HepG2 (cell line): ENCODE measurements around the gene KMT5C. TPM values are rescaled to one million over a fixed set of nuclear protein-coding genes. Genes with fewer than 3 reads are reported as not detected.

ENCODE experiments used
- ADNP ChIP-seq: sonication (generic); formaldehyde crosslinking; IDR thresholded peaks from 2 replicates; pipeline ENCODE4 v1.4.0; 2020; ENCODE audit warnings: missing genetic modification reagents
- AKAP8 ChIP-seq: sonication (generic); formaldehyde crosslinking; IDR thresholded peaks from 2 replicates; pipeline ENCODE4 v1.5.1; 2020; ENCODE audit warnings: mild to moderate bottlenecking, missing genetic modification reagents
- CREM ChIP-seq, 2 experiments: sonication (generic) in 1 of 2; formaldehyde crosslinking in 1 of 2; IDR thresholded peaks; 2 replicates each; pipeline versions ENCODE4 v1.4.0 to v1.6.1; 2016 to 2020; ENCODE audit warnings: antibody characterized with exemption in 1 of 2, mild to moderate bottlenecking in 1 of 2, missing genetic modification reagents in 1 of 2
- E2F1 ChIP-seq: sonication (generic); formaldehyde crosslinking; IDR thresholded peaks from 2 replicates; pipeline ENCODE4 v1.5.0; 2020; ENCODE audit warnings: missing genetic modification reagents
- ELK4 ChIP-seq: sonication (generic); formaldehyde crosslinking; IDR thresholded peaks from 2 replicates; pipeline ENCODE4 v1.9.0; 2021; ENCODE audit warnings: missing genetic modification reagents, borderline replicate concordance
- HIC2 ChIP-seq: sonication (generic); formaldehyde crosslinking; IDR thresholded peaks from 2 replicates; pipeline ENCODE4 v1.9.0; 2022; ENCODE audit warnings: low read depth, missing genetic modification reagents
- MAX ChIP-seq: IDR thresholded peaks from 2 replicates; pipeline ENCODE4 v1.6.1; 2012; ENCODE audit warnings: inconsistent platforms
- POLR2AphosphoS5 ChIP-seq: IDR thresholded peaks from 2 replicates; pipeline ENCODE4 v1.6.1; 2012; ENCODE audit warnings: low read depth, low read length
- RBM22 ChIP-seq: fragments of 200-400 bp; formaldehyde crosslinking; optimal IDR thresholded peaks from 2 replicates; pipeline ENCODE3; 2017; ENCODE audit warnings: mild to moderate bottlenecking, low read length, moderate library complexity
- U2AF2 ChIP-seq: fragments of 200-400 bp; formaldehyde crosslinking; IDR thresholded peaks from 2 replicates; pipeline ENCODE4 v1.6.1; 2017; ENCODE audit warnings: low read depth, mild to moderate bottlenecking, low read length
- ZFP36 ChIP-seq: fragments of 150-350 bp; IDR thresholded peaks from 2 replicates; pipeline ENCODE4 v1.6.1; 2018; ENCODE audit warnings: borderline replicate concordance, low read length, low read depth; ENCODE audit not compliant: partially characterized antibody
- ZFY ChIP-seq: sonication (generic); formaldehyde crosslinking; IDR thresholded peaks from 2 replicates; pipeline ENCODE4 v1.4.0; 2020; ENCODE audit warnings: missing genetic modification reagents
- ZNF430 ChIP-seq: sonication (generic); formaldehyde crosslinking; IDR thresholded peaks from 2 replicates; pipeline ENCODE4 v1.9.0; 2021; ENCODE audit warnings: mild to moderate bottlenecking, missing genetic modification reagents
- ZNF589 ChIP-seq: sonication (generic); formaldehyde crosslinking; conservative IDR thresholded peaks from 2 replicates; pipeline ENCODE4 v1.8.0; 2022; ENCODE audit warnings: mild to moderate bottlenecking, moderate library complexity, missing genetic modification reagents
- ZNF710 ChIP-seq: sonication (generic); formaldehyde crosslinking; IDR thresholded peaks from 2 replicates; pipeline ENCODE4 v1.5.0; 2020; ENCODE audit warnings: mild to moderate bottlenecking, missing genetic modification reagents, borderline replicate concordance
- ZXDC ChIP-seq: sonication (generic); formaldehyde crosslinking; IDR thresholded peaks from 2 replicates; pipeline ENCODE4 v1.5.0; 2020; ENCODE audit warnings: mild to moderate bottlenecking, missing genetic modification reagents
- polyA plus RNA-seq, 8 experiments: library from polyadenylated mRNA; depleted of rRNA in 3 of 8; stranded (reverse) in 7 of 8; unstranded in 1 of 8; fragments of >200 nt; fragmentation: Illumina TruSeq in 4 of 8; extraction: Trizol in 4 of 8; gene quantifications; 2 replicates each; pipeline versions ENCODE4 v1.2.1 to v1.2.3, GENCODE V29; 2011 to 2016; ENCODE audit warnings: low read depth in 4 of 8, missing spikeins in 1 of 8, mixed read lengths in 1 of 8; ENCODE audit not compliant: insufficient read depth in 1 of 8
- total RNA-seq, 5 experiments: library from RNA; depleted of rRNA; stranded (reverse); fragments of >200 nt; fragmentation: Illumina TruSeq; extraction: Trizol; gene quantifications; 2 replicates each; pipeline ENCODE4 v1.2.3, GENCODE V29; 2016; ENCODE audit warnings: low read depth in 1 of 5

KMT5C gene
- total and polyA plus RNA-seq, 2 of the 13 experiments (the other 11 are each of a cell fraction or from before 2014, with no cell fraction given): 5.5 to 9.0 TPM

- TF ChIP-seq U2AF2 (no peak), MAX (peak; percentile 57), ADNP (CRISPR knock-in tag) (no peak), ZNF589 (CRISPR knock-in tag) (no peak), ZNF710 (CRISPR knock-in tag) (0 out of 2 replicates have a peak, but pooled peaks have one; percentile 40), ELK4 (CRISPR knock-in tag) (no peak), E2F1 (CRISPR knock-in tag) (no peak), ZXDC (peak; percentile 79; the same call in 1 of the 2 replicates), ZFY (peak; percentile 53; the same call in 1 of the 2 replicates), RBM22 (no peak), ZNF430 (CRISPR knock-in tag) (peak; percentile 73), POLR2AphosphoS5 (peak; percentile 52), CREM (IDR thresholded peaks at IDR 0.05) (no peak), CREM (CRISPR knock-in tag; IDR thresholded peaks at IDR 0.05) (no peak), AKAP8 (CRISPR knock-in tag) (no peak), HIC2 (no peak), ZFP36 (no peak)
Measured at GRCh38 chr19:55384920-55385723, 45.4 kb downstream of the KMT5C start (continued).
